A549 (cell line): Measurements from ENCODE around the gene TNRC18. TPM values are rescaled to one million over a fixed set of nuclear protein-coding genes. Genes with fewer than 3 reads are reported as not detected.
"Not testable (repeated sequence)": the region's sequence is repeated elsewhere in the genome, so short reads cannot be mapped to it uniquely, and the experiment has no call there.

Experiments
- ATAC-seq, 2 experiments: fragments of 200-7000 bp in 1 of 2; fragments of >200 bp in 1 of 2; cut with Nextera tagmentation in 1 of 2; cut with Tn5 transposase in 1 of 2; 3 replicates each; pipeline versions ENCODE4 v1.8.0 to v1.9.1; 2018 to 2020; ENCODE audit warnings: mild to moderate bottlenecking in 1 of 2, moderate library complexity in 1 of 2
- CTCF ChIA-PET: fragments of 300-600 bp; sonication (Branson Sonifier 250); formaldehyde crosslinking; extraction: SDS; loops from one replicate; lab custom pipeline; 2021; ENCODE audit warnings: antibody characterized with exemption, inconsistent platforms; lab: Yijun Ruan, JAX
- POLR2A ChIA-PET: fragments of 350-600 bp; formaldehyde crosslinking; extraction: SDS; loops from one replicate; lab custom pipeline; 2021; ENCODE audit warnings: antibody characterized with exemption, inconsistent platforms; lab: Yijun Ruan, JAX
- DNase-seq, 2 experiments: peaks; one replicate each; pipeline versions ENCODE4 v3.0.0 to v3.0.0-alpha.2; 2011 to 2016; ENCODE audit warnings: low read depth in 1 of 2, low spot score in 1 of 2
- FAIRE-seq: peaks from 2 replicates; lab custom pipeline; 2011; peaks lifted over from hg19 to GRCh38; lab: Jason Lieb, UNC
- H3K27ac ChIP-seq, 2 experiments: fragments of >200 bp; sonication (Bioruptor Twin); formaldehyde crosslinking; 3 replicates each; pipeline ENCODE4 v1.5.1; 2016 to 2017
- H3K4me1 ChIP-seq: fragments of >200 bp; sonication (Bioruptor Twin); formaldehyde crosslinking; 3 replicates; pipeline ENCODE4 v1.6.1; 2016
- H3K4me2 ChIP-seq: fragments of >200 bp; sonication (Bioruptor Twin); formaldehyde crosslinking; 3 replicates; pipeline ENCODE4 v1.6.1; 2016
- H3K4me3 ChIP-seq: fragments of >200 bp; sonication (Bioruptor Twin); formaldehyde crosslinking; 3 replicates; pipeline ENCODE4 v1.5.1; 2016
- H3K9me3 ChIP-seq: fragments of >200 bp; sonication (Bioruptor Twin); formaldehyde crosslinking; 3 replicates; pipeline ENCODE4 v1.6.1; 2016
- BHLHE40 ChIP-seq: IDR thresholded peaks from 2 replicates; pipeline ENCODE4 v1.6.1; 2012; ENCODE audit warnings: low read depth, low read length, inconsistent platforms
- CBX2 ChIP-seq: fragments of 200-600 bp; sonication (generic); IDR thresholded peaks from 2 replicates; pipeline ENCODE4 v1.6.1; 2016; ENCODE audit warnings: low read depth, mild to moderate bottlenecking, borderline replicate concordance
- CBX8 ChIP-seq: fragments of 200-600 bp; sonication (generic); IDR thresholded peaks from 2 replicates; pipeline ENCODE4 v1.6.1; 2016
- CHD4 ChIP-seq: fragments of 200-600 bp; sonication (generic); IDR thresholded peaks from 2 replicates; pipeline ENCODE4 v1.6.1; 2016; ENCODE audit warnings: antibody characterized with exemption, mild to moderate bottlenecking, borderline replicate concordance
- CTCF ChIP-seq: fragments of >200 bp; sonication (Bioruptor Twin); formaldehyde crosslinking; IDR thresholded peaks from 3 replicates; pipeline ENCODE4 v1.5.1; 2016
- EHMT2 ChIP-seq: fragments of 200-600 bp; sonication (generic); IDR thresholded peaks from 2 replicates; pipeline ENCODE4 v1.6.1; 2016; ENCODE audit warnings: antibody characterized with exemption, low read depth, mild to moderate bottlenecking, moderate library complexity
- EP300 ChIP-seq, 2 experiments: fragments of >200 bp; sonication (Bioruptor Twin); formaldehyde crosslinking; IDR thresholded peaks; 2 replicates in 1 of 2; 3 replicates in 1 of 2; pipeline ENCODE4 v1.6.1; 2016 to 2017
- ESRRA ChIP-seq: fragments of 150-350 bp; IDR thresholded peaks from 2 replicates; pipeline ENCODE4 v1.6.1; 2014; ENCODE audit warnings: mild to moderate bottlenecking, low read length, borderline replicate concordance
- FOSB ChIP-seq: fragments of 250-450 bp; sonication (Bioruptor Pico); IDR thresholded peaks from 2 replicates; pipeline ENCODE4 v1.5.0; 2020; ENCODE audit warnings: mild to moderate bottlenecking, moderate library complexity
- GATA3 ChIP-seq: IDR thresholded peaks from 2 replicates; pipeline ENCODE4 v1.6.1; 2012; ENCODE audit warnings: borderline replicate concordance
- HDAC2 ChIP-seq: fragments of 200-600 bp; sonication (generic); IDR thresholded peaks from 2 replicates; pipeline ENCODE4 v1.6.1; 2016
- HES2 ChIP-seq: fragments of >200 bp; sonication (Bioruptor Twin); formaldehyde crosslinking; IDR thresholded peaks from 2 replicates; pipeline ENCODE4 v1.6.1; 2016
- HOXB13 ChIP-seq: fragments of 250-450 bp; sonication (Bioruptor Pico); IDR thresholded peaks from 2 replicates; pipeline ENCODE4 v1.5.0; 2020; ENCODE audit warnings: low read depth, mild to moderate bottlenecking, moderate library complexity
- JUN ChIP-seq, 2 experiments: fragments of >200 bp; sonication (Bioruptor Twin); formaldehyde crosslinking; IDR thresholded peaks; 2 replicates in 1 of 2; 3 replicates in 1 of 2; pipeline ENCODE4 v1.6.1; 2016 to 2017
- KDM1A ChIP-seq: fragments of 200-600 bp; sonication (generic); IDR thresholded peaks from 2 replicates; pipeline ENCODE4 v1.6.1; 2016; ENCODE audit warnings: low read depth, mild to moderate bottlenecking
- MAX ChIP-seq: IDR thresholded peaks from 2 replicates; pipeline ENCODE4 v1.6.1; 2012
- MAZ ChIP-seq: fragments of 150-350 bp; IDR thresholded peaks from 2 replicates; pipeline ENCODE4 v1.6.1; 2014; ENCODE audit warnings: antibody characterized with exemption, low read depth, low read length, borderline replicate concordance
- MYC ChIP-seq: IDR thresholded peaks from 2 replicates; pipeline ENCODE4 v1.6.1; 2012; ENCODE audit warnings: mild to moderate bottlenecking, inconsistent platforms, low read length, improper control_type of control experiment, borderline replicate concordance
- NR3C1 ChIP-seq: fragments of >200 bp; sonication (Bioruptor Twin); formaldehyde crosslinking; IDR thresholded peaks from 3 replicates; pipeline ENCODE4 v1.6.1; 2017
- PBX3 ChIP-seq: IDR thresholded peaks from 2 replicates; pipeline ENCODE4 v1.6.1; 2012
- POLR2A ChIP-seq: IDR thresholded peaks from 2 replicates; pipeline ENCODE4 v1.6.1; 2012; ENCODE audit warnings: mild to moderate bottlenecking, low read length
- RARB ChIP-seq: fragments of 250-450 bp; sonication (Bioruptor Pico); IDR thresholded peaks from 2 replicates; pipeline ENCODE4 v1.8.0; 2021; ENCODE audit warnings: mild to moderate bottlenecking, moderate library complexity
- RCOR1 ChIP-seq: fragments of 150-350 bp; IDR thresholded peaks from 2 replicates; pipeline ENCODE4 v1.6.1; 2014; ENCODE audit warnings: antibody characterized with exemption, low read length, low read depth
- RFX5 ChIP-seq: fragments of 450-650 bp; IDR thresholded peaks from 2 replicates; pipeline ENCODE4 v1.7.1; 2014; ENCODE audit warnings: antibody characterized with exemption, mild to moderate bottlenecking, moderate library complexity
- RNF2 ChIP-seq: fragments of 200-600 bp; sonication (generic); IDR thresholded peaks from 2 replicates; pipeline ENCODE4 v1.6.1; 2016; ENCODE audit warnings: low read depth, mild to moderate bottlenecking, antibody characterized with exemption, moderate library complexity, borderline replicate concordance
- USF2 ChIP-seq: fragments of 450-650 bp; IDR thresholded peaks from 2 replicates; pipeline ENCODE4 v1.6.1; 2014; ENCODE audit warnings: antibody characterized with exemption
- ZFP36 ChIP-seq: fragments of 450-650 bp; IDR thresholded peaks from 2 replicates; pipeline ENCODE4 v1.6.1; 2014; ENCODE audit warnings: borderline replicate concordance; ENCODE audit not compliant: partially characterized antibody
- WGBS: methylation state at CpG from one replicate; pipeline ENCODE4 v1.1.6; 2017; ENCODE audit errors: missing lambda C conversion rate; 5-methylcytosine and 5-hydroxymethylcytosine counted together
- polyA plus RNA-seq, 4 experiments: library from polyadenylated mRNA; depleted of rRNA in 3 of 4; stranded (reverse); fragments of >200 nt; fragmentation: RNase III in 1 of 4; extraction: RNeasy Plus Mini Kit Qiagen cat#74134 plus additional on column Dnase treatment in 1 of 4; gene quantifications; 2 replicates in 3 of 4; 3 replicates in 1 of 4; pipeline ENCODE4 v1.2.3, GENCODE V29; 2011 to 2017

Gene TNRC18
- polyA plus RNA-seq, 2 of the 4 experiments (the other 2 are of a cell fraction), result 15.5 to 39.9 TPM

GRCh38 chr7:5323800-5324781 is 99.5 kb downstream of the TNRC18 start:
- POLR2A ChIA-PET, H3K9me3 ChIP-seq, DNase-seq, H3K4me3 ChIP-seq, FAIRE-seq, CTCF ChIA-PET, H3K4me2 ChIP-seq, H3K27ac ChIP-seq, H3K4me1 ChIP-seq: not testable (repeated sequence)
- 96% methylated on average over 18 of the region's 31 CpGs for WGBS
- 0 out of 6 replicates have a peak, but pooled peaks of 1 of the 2 experiments have one; percentile 30 for ATAC-seq

- H3K4me2 ChIP-seq, result no peak overlapping the region
- no peak for ATAC-seq
- no peak overlapping the region for H3K27ac ChIP-seq
- CTCF ChIA-PET, result interaction anchor here (2.4 kb wide), 1 partner anchor 43 kb away, joined by 7 read pairs; no protein-coding TSS in a partner anchor
- TF ChIP-seq HOXB13 (CRISPR knock-in tag) (no peak), RCOR1 (no peak), BHLHE40 (no peak), PBX3 (no peak), MYC (no peak), USF2 (no peak), EP300 (IDR thresholded peaks at IDR 0.05) (no peak), POLR2A (no peak), RARB (CRISPR knock-in tag) (no peak), MAZ (no peak), HDAC2 (no peak), MAX (no peak), JUN (IDR thresholded peaks at IDR 0.05) (no peak), CHD4 (no peak)
- H3K4me3 ChIP-seq, result no peak overlapping the region
- FAIRE-seq, result no peak
- no peaks in the 10 kb centered on the region for H3K4me1 ChIP-seq
- peaks cover 13% of the 10 kb centered on the region for H3K9me3 ChIP-seq
- 97% methylated on average over 22 of the region's 29 CpGs for WGBS
- POLR2A ChIA-PET, result no interaction called here
- DNase-seq, result no peak
Measured at GRCh38 chr7:5322621-5323410, 100.8 kb downstream of the TNRC18 start.

GRCh38 chr7:5320802-5321396 is 102.7 kb downstream of the TNRC18 start:
- FAIRE-seq, result no peak
- ATAC-seq, result no peak; a peak in 1 of 6 replicates
- H3K9me3 ChIP-seq, result peaks cover 13% of the 10 kb centered on the region
- WGBS, result 90% methylated on average over 33 of the region's 33 CpGs
- ChIA-PET CTCF (interaction anchor here (0.7 to 2.4 kb wide), 2 partner anchors 45 to 130 kb away, joined by 4 to 7 read pairs; no protein-coding TSS in a partner anchor), POLR2A (no interaction called here)
- DNase-seq, result no peak
- H3K4me2 ChIP-seq, result no peak overlapping the region
- H3K27ac ChIP-seq, result no peak overlapping the region
- no peaks in the 10 kb centered on the region for H3K4me1 ChIP-seq
- H3K4me3 ChIP-seq, result no peak overlapping the region
- no peak for TF ChIP-seq CTCF
- no peak for TF ChIP-seq MAX
- TF ChIP-seq NR3C1, result no peak
- no peak for TF ChIP-seq GATA3
- no peak for TF ChIP-seq RNF2
- TF ChIP-seq EHMT2, result no peak
- TF ChIP-seq HOXB13 (CRISPR knock-in tag), result no peak
- TF ChIP-seq MYC, result no peak
- TF ChIP-seq FOSB, result no peak
- no peak for TF ChIP-seq POLR2A
- no peak for TF ChIP-seq CBX2
- TF ChIP-seq RFX5, result no peak
- TF ChIP-seq HES2, result no peak
- no peak for TF ChIP-seq KDM1A
- no peak for TF ChIP-seq ZFP36
- TF ChIP-seq HDAC2, result no peak
- TF ChIP-seq CBX8, result no peak
- TF ChIP-seq ESRRA, result no peak
